K562 (cell line): ENCODE measurements around the gene NCKIPSD. TPM values are rescaled to one million over a fixed set of nuclear protein-coding genes. Genes with fewer than 3 reads are reported as not detected.

Source experiments
- ASH1L ChIP-seq: fragments of 450-650 bp; IDR thresholded peaks from 2 replicates; pipeline ENCODE4 v1.6.1; 2018; ENCODE audit warnings: borderline replicate concordance, mild to moderate bottlenecking, low read depth; ENCODE audit not compliant: partially characterized antibody
- CHAMP1 ChIP-seq: fragments of 450-650 bp; IDR thresholded peaks from 2 replicates; pipeline ENCODE4 v1.6.1; 2016; ENCODE audit warnings: mild to moderate bottlenecking
- DMBX1 ChIP-seq: fragments of 250-450 bp; sonication (Bioruptor Pico); IDR thresholded peaks from 2 replicates; pipeline ENCODE4 v1.8.0; 2022; ENCODE audit warnings: inconsistent platforms, mild to moderate bottlenecking, moderate library complexity, borderline replicate concordance
- ETS1 ChIP-seq: conservative IDR thresholded peaks from 2 replicates; pipeline ENCODE4 v1.6.1; 2011; ENCODE audit warnings: low read depth, mild to moderate bottlenecking, low read length; ENCODE audit not compliant: control insufficient read depth
- GATA2 ChIP-seq: sonication (generic); formaldehyde crosslinking; IDR thresholded peaks from 2 replicates; pipeline ENCODE4 v1.4.0; 2020; ENCODE audit warnings: mild to moderate bottlenecking, missing genetic modification reagents
- HDAC6 ChIP-seq: IDR thresholded peaks from 2 replicates; pipeline ENCODE4 v1.6.1; 2012; ENCODE audit warnings: low read depth, mild to moderate bottlenecking, control low read depth, inconsistent platforms, low read length, moderate library complexity
- HLTF ChIP-seq: fragments of 450-650 bp; IDR thresholded peaks from 2 replicates; pipeline ENCODE4 v1.6.1; 2016
- ILF3 ChIP-seq: fragments of 450-650 bp; IDR thresholded peaks from 2 replicates; pipeline ENCODE4 v1.6.1; 2018; ENCODE audit warnings: antibody characterized with exemption, mild to moderate bottlenecking, moderate library complexity, borderline replicate concordance
- KDM1A ChIP-seq, 2 experiments: fragments of 450-650 bp; IDR thresholded peaks; 2 replicates each; pipeline ENCODE4 v1.6.1; 2016; ENCODE audit warnings: mild to moderate bottlenecking in 2 of 2
- MAZ ChIP-seq, 2 experiments: fragments of 450-650 bp in 1 of 2; sonication (generic) in 1 of 2; formaldehyde crosslinking; IDR thresholded peaks in 1 of 2; conservative IDR thresholded peaks in 1 of 2; 2 replicates each; pipeline versions ENCODE4 v1.4.0 to v1.5.0; 2020; ENCODE audit warnings: mild to moderate bottlenecking in 1 of 2, missing genetic modification reagents in 1 of 2
- PURB ChIP-seq: sonication (generic); formaldehyde crosslinking; IDR thresholded peaks from 2 replicates; pipeline ENCODE4 v1.9.0; 2021; ENCODE audit warnings: low read depth, mild to moderate bottlenecking, missing genetic modification reagents
- SMARCA4 ChIP-seq: fragments of 450-650 bp; IDR thresholded peaks from 2 replicates; pipeline ENCODE4 v1.6.1; 2016
- SMARCC2 ChIP-seq: fragments of 450-650 bp; IDR thresholded peaks from 2 replicates; pipeline ENCODE4 v1.6.1; 2017; ENCODE audit warnings: antibody characterized with exemption, moderate library complexity, mild to moderate bottlenecking, low read depth
- TBL1XR1 ChIP-seq, 2 experiments: IDR thresholded peaks; 2 replicates each; pipeline ENCODE4 v1.6.1; 2012; ENCODE audit warnings: improper control_type of control experiment in 2 of 2, low read length in 2 of 2, mild to moderate bottlenecking in 1 of 2
- THRA ChIP-seq: fragments of 450-650 bp; IDR thresholded peaks from 2 replicates; pipeline ENCODE4 v1.6.1; 2017; ENCODE audit warnings: mild to moderate bottlenecking, moderate library complexity
- ZNF561 ChIP-seq: fragments of 450-650 bp; formaldehyde crosslinking; conservative IDR thresholded peaks from 2 replicates; pipeline ENCODE4 v1.4.0; 2020; ENCODE audit warnings: mild to moderate bottlenecking, moderate library complexity
- ZNF586 ChIP-seq: fragments of 450-650 bp; formaldehyde crosslinking; conservative IDR thresholded peaks from 2 replicates; pipeline ENCODE4 v1.4.0; 2020; ENCODE audit warnings: mild to moderate bottlenecking, moderate library complexity
- ZNF639 ChIP-seq, 2 experiments: fragments of 200-800 bp in 1 of 2; sonication (Bioruptor generic) in 1 of 2; sonication (generic) in 1 of 2; formaldehyde crosslinking in 1 of 2; IDR thresholded peaks in 1 of 2; conservative IDR thresholded peaks in 1 of 2; 2 replicates each; pipeline versions ENCODE4 v1.5.0 to v1.6.1; 2016 to 2020; ENCODE audit warnings: missing compliant biosample characterization in 1 of 2, missing genetic modification characterization in 1 of 2, missing genetic modification reagents in 1 of 2
- polyA plus RNA-seq, 8 experiments: library from polyadenylated mRNA; depleted of rRNA in 4 of 8; stranded (reverse) in 5 of 8; unstranded in 3 of 8; fragments of >200 nt; fragmentation: Nextera tagmentation in 2 of 8; fragmentation: Illumina TruSeq in 1 of 8; extraction: Ambion mirVana in 2 of 8; extraction: Trizol in 1 of 8; gene quantifications; 2 replicates each; pipeline versions ENCODE4 v1.2.1 to v1.2.3, GENCODE V29; 2011 to 2014; ENCODE audit warnings: inconsistent platforms in 1 of 8, missing spikeins in 1 of 8
- total RNA-seq, 7 experiments: library from RNA; depleted of rRNA in 6 of 7; stranded (reverse); fragments of >200 nt in 6 of 7; fragmentation: Illumina TruSeq in 2 of 7; extraction: Trizol in 2 of 7; gene quantifications; 2 replicates each; pipeline versions ENCODE4 v1.2.1 to v1.2.3, GENCODE V29; 2011 to 2021; ENCODE audit warnings: low replicate concordance in 1 of 7
- TF ChIP-seq, protein P1 (sequence below): sonication (generic); formaldehyde crosslinking; IDR thresholded peaks from 2 replicates; pipeline ENCODE4 v1.8.1; 2022; ENCODE audit warnings: missing genetic modification reagents

Gene NCKIPSD
- total and polyA plus RNA-seq, 9 of the 15 experiments (the other 6 are each of a cell fraction or from before 2014, with no cell fraction given), result 0.49 to 24.4 (median 12.3) TPM

DNA sequence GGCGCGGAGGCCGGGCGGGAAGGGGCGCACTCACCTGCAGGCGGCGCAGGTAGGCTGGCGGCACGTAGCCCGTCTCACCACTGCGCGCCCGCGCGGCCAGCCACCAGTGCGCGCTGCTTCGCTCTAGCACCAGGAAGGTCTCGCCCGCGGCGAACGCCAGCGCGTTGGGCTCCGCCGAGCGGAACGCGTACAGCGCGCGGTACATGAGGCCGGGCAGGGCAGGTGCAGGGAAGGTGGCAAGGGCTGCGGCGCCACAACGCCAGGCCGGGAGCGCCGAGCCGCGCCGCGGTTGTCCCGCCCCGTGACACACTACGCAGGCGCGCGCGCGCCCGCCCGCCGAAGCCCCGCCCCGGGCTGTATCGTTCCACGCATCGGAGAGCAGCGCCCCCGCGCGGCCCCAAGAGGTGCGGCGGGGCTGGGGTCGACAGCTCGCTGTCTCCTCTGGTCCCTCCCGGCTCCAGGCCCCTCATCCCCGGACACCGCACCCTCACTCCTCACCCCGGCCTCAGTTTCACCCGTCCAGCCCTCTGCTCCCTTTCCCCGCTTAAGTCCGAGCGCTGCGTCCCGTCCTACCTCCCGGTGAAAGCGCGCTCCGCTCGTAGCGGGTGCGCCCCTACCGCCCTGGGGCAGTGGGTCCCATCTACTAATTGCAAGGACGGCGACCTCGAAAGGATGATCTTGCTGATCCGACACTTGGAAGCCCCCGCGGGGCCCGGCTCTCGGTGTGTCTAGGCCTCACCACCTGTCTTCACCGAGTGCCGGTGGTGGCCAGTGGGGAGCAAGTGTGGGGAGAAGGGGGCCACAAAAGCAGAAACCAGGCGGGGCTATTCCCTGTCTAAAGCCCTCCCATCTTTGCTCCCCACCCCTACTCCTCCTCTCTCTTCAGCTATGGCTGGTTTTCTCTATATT is at the start of gene NCKIPSD (continued):
- TF ChIP-seq SMARCA4 (no peak), THRA (no peak), DMBX1 (CRISPR knock-in tag) (no peak), HDAC6 (no peak), ETS1 (no peak), SMARCC2 (no peak), ZNF639 (CRISPR knock-in tag; conservative IDR thresholded peaks at IDR 0.05 in 1 of 2, IDR thresholded peaks at IDR 0.05 in 1 of 2) (0 out of 4 replicates have a peak, but pooled peaks of 1 of the 2 experiments have one; percentile 36), CHAMP1 (no peak), MAZ (CRISPR knock-in tag; conservative IDR thresholded peaks at IDR 0.05 in 1 of 2, IDR thresholded peaks at IDR 0.05 in 1 of 2) (peak in 1 of 2 experiments; percentile 87; a peak in 3 of 4 replicates), GATA2 (peak; percentile 91), KDM1A (IDR thresholded peaks at IDR 0.05) (no peak), HLTF (no peak), PURB (CRISPR knock-in tag) (no peak), ASH1L (no peak), ILF3 (peak; percentile 62; the same call in 1 of the 2 replicates), TBL1XR1 (IDR thresholded peaks at IDR 0.05; ENCODE audit: low read length in 2 of 2) (no peak), ZNF561 (CRISPR knock-in tag) (no peak), ZNF586 (no peak)
- TF ChIP-seq, protein P1, sequence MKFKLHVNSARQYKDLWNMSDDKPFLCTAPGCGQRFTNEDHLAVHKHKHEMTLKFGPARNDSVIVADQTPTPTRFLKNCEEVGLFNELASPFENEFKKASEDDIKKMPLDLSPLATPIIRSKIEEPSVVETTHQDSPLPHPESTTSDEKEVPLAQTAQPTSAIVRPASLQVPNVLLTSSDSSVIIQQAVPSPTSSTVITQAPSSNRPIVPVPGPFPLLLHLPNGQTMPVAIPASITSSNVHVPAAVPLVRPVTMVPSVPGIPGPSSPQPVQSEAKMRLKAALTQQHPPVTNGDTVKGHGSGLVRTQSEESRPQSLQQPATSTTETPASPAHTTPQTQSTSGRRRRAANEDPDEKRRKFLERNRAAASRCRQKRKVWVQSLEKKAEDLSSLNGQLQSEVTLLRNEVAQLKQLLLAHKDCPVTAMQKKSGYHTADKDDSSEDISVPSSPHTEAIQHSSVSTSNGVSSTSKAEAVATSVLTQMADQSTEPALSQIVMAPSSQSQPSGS (CRISPR knock-in tag), result no peak
